HG02884 (cell line): ENCODE results near the gene SASH3.

Experiments used
- ATAC-seq: cut with Tn5 transposase; IDR thresholded peaks from one replicate; pipeline ENCODE4 v1.9.1; 2021; ENCODE audit warnings: mild to moderate bottlenecking, moderate library complexity; ENCODE audit not compliant: unreplicated experiment

The SASH3 gene

GRCh38 chrX:129755779-129756650, 23.7 kb upstream of the SASH3 start:
- ATAC-seq = no peak

- ATAC-seq = peak; percentile 43
These were observed 20.1 kb upstream of the SASH3 start for GRCh38 chrX:129759576-129760061.

- ATAC-seq = no peak
These were observed 19.6 kb upstream of the SASH3 start for GRCh38 chrX:129760155-129760554.

- ATAC-seq = no peak
These were observed 18.8 kb upstream of the SASH3 start for GRCh38 chrX:129760981-129761380.

GRCh38 chrX:129761596-129761995, 18.2 kb upstream of the SASH3 start:
- no peak for ATAC-seq

- ATAC-seq = no peak
These were observed 17.3 kb upstream of the SASH3 start for GRCh38 chrX:129762448-129762847.

- no peak for ATAC-seq
These were observed 16.1 kb upstream of the SASH3 start for GRCh38 chrX:129763666-129764065.

- ATAC-seq = no peak
These were observed 11.6 kb upstream of the SASH3 start for GRCh38 chrX:129768186-129768585.

GRCh38 chrX:129768586-129769466, 10.9 kb upstream of the SASH3 start:
- no peak for ATAC-seq

- peak; percentile 40 for ATAC-seq
These were observed 10.1 kb upstream of the SASH3 start for GRCh38 chrX:129769467-129770154.

GRCh38 chrX:129771266-129771995, 8.3 kb upstream of the SASH3 start:
- no peak for ATAC-seq

- peak; percentile 59 for ATAC-seq
These were observed 6.8 kb upstream of the SASH3 start for GRCh38 chrX:129772796-129773431.

GRCh38 chrX:129773649-129774458, 5.9 kb upstream of the SASH3 start:
- no peak for ATAC-seq

- ATAC-seq = peak; percentile 27
These were observed 2.3 kb upstream of the SASH3 start for GRCh38 chrX:129777218-129778030.

GRCh38 chrX:129779086-129779672, 570 bp upstream of the SASH3 start:
- ATAC-seq = no peak

GRCh38 chrX:129780441-129781105, 824 bp downstream of the SASH3 start:
- ATAC-seq = no peak

GRCh38 chrX:129781134-129781672, 1.5 kb downstream of the SASH3 start:
- ATAC-seq = peak; percentile 56
